Stimulated activated CD4-positive, alpha-beta T cell treated with anti-CD3 and anti-CD28 coated beads, Interleukin-12 subunit alpha, Interleukin-12 subunit beta, amount 100 ng/mL, for 4 hours (primary cell): ENCODE results near the gene PLCG1.

Source experiments
- DNase-seq: peaks from one replicate; pipeline ENCODE4 v3.0.0-alpha.2; 2020

PLCG1 gene

GRCh38 chr20:41168281-41169161 is 31.2 kb downstream of the PLCG1 start:
- DNase-seq: no peak

- no peak for DNase-seq
Observed at GRCh38 chr20:41169162-41169690, 31.9 kb downstream of the PLCG1 start.

GRCh38 chr20:41169791-41170351 is 32.5 kb downstream of the PLCG1 start:
- no peak for DNase-seq

GRCh38 chr20:41170386-41171105 is 33.2 kb downstream of the PLCG1 start:
- DNase-seq: no peak

- DNase-seq: no peak
Observed at GRCh38 chr20:41171736-41172295, 34.5 kb downstream of the PLCG1 start.

- DNase-seq: no peak
Observed at GRCh38 chr20:41172296-41173140, 35.2 kb downstream of the PLCG1 start.

GRCh38 chr20:41173161-41173721 is 35.9 kb downstream of the PLCG1 start:
- peak; percentile 70 for DNase-seq

GRCh38 chr20:41173791-41174341 is 36.5 kb downstream of the PLCG1 start:
- DNase-seq: no peak

GRCh38 chr20:41174373-41174772 is 37.0 kb downstream of the PLCG1 start:
- no peak for DNase-seq

- no peak for DNase-seq
Observed at GRCh38 chr20:41174782-41175181, 37.4 kb downstream of the PLCG1 start.

GRCh38 chr20:41175201-41175651 is 37.9 kb downstream of the PLCG1 start:
- DNase-seq: no peak

GRCh38 chr20:41175727-41176330 is 38.5 kb downstream of the PLCG1 start:
- no peak for DNase-seq

- no peak for DNase-seq
Observed at GRCh38 chr20:41176711-41177552, 39.6 kb downstream of the PLCG1 start.

GRCh38 chr20:41177636-41178035 is 40.3 kb downstream of the PLCG1 start:
- DNase-seq: no peak

GRCh38 chr20:41178495-41178894 is 41.2 kb downstream of the PLCG1 start:
- DNase-seq: no peak

- no peak for DNase-seq
Observed at GRCh38 chr20:41178904-41179432, 41.6 kb downstream of the PLCG1 start.

GRCh38 chr20:41179961-41180360 is 42.6 kb downstream of the PLCG1 start:
- DNase-seq: no peak

GRCh38 chr20:41180599-41181333 is 43.4 kb downstream of the PLCG1 start:
- no peak for DNase-seq

- DNase-seq: no peak
Observed at GRCh38 chr20:41181567-41181966, 44.2 kb downstream of the PLCG1 start.
